HepG2 (cell line): ENCODE measurements around the gene GSTA5. TPM values are rescaled to one million over a fixed set of nuclear protein-coding genes. Genes with fewer than 3 reads are reported as not detected.

Source experiments
- ATAC-seq: fragments of 200-7000 bp; cut with Tn5 transposase; 3 replicates; pipeline ENCODE4 v1.9.1; 2020; ENCODE audit warnings: mild to moderate bottlenecking, moderate library complexity
- BruUV-seq: library from RNA; stranded (reverse); fragments of 400-500 nt; replicated peaks from 2 replicates; lab custom pipeline; 2021; lab: Mats Ljungman, UMichigan
- CTCF ChIA-PET: fragments of 300-600 bp; formaldehyde crosslinking; extraction: SDS; loops from one replicate; lab custom pipeline; 2021; ENCODE audit warnings: low total read pairs, inconsistent platforms, low intra/inter-chr PET ratio; lab: Yijun Ruan, JAX
- POLR2A ChIA-PET: fragments of 350-600 bp; sonication (Branson Sonifier 250); formaldehyde crosslinking; loops from one replicate; lab custom pipeline; 2020; ENCODE audit warnings: antibody characterized with exemption, inconsistent platforms; lab: Yijun Ruan, JAX
- DNase-seq: peaks from one replicate; pipeline ENCODE4 v3.0.0-alpha.2; 2015; ENCODE audit warnings: low spot score
- FAIRE-seq: peaks from 3 replicates; lab custom pipeline; 2011; peaks lifted over from hg19 to GRCh38; lab: Jason Lieb, UNC
- H2AFZ ChIP-seq: one replicate; pipeline ENCODE4 v1.6.1; 2011; ENCODE audit warnings: low read length, inconsistent platforms
- H3K27ac ChIP-seq: fragments of 300-600 bp; 3 replicates; pipeline ENCODE4 v1.8.0; 2011; ENCODE audit warnings: mixed run types, mild to moderate bottlenecking, mixed read lengths, low read length, inconsistent platforms; ENCODE audit not compliant: insufficient read depth; ENCODE audit errors: extremely low read length
- H3K27me3 ChIP-seq, 2 experiments: fragments of 200-600 bp in 1 of 2; 2 replicates in 1 of 2; 3 replicates in 1 of 2; pipeline versions ENCODE4 v1.6.0 to v1.8.0; 2011; ENCODE audit warnings: low read length in 2 of 2, mild to moderate bottlenecking in 2 of 2, moderate library complexity in 2 of 2, inconsistent platforms in 1 of 2; ENCODE audit not compliant: insufficient read depth in 2 of 2, control insufficient read depth in 1 of 2
- H3K36me3 ChIP-seq, 2 experiments: fragments of 200-600 bp in 1 of 2; replicated peaks in 1 of 2; 2 replicates in 1 of 2; 3 replicates in 1 of 2; pipeline versions ENCODE4 v1.5.1 to v1.8.0; 2011; ENCODE audit warnings: low read length in 2 of 2, inconsistent platforms in 1 of 2; ENCODE audit not compliant: insufficient read depth in 2 of 2, control insufficient read depth in 1 of 2
- H3K4me1 ChIP-seq: 2 replicates; pipeline ENCODE4 v1.5.1; 2012; ENCODE audit warnings: low read length, inconsistent platforms; ENCODE audit not compliant: insufficient read depth
- H3K4me2 ChIP-seq: 2 replicates; pipeline ENCODE4 v1.6.0; 2011; ENCODE audit warnings: low read depth, low read length, inconsistent platforms
- H3K4me3 ChIP-seq, 3 experiments: fragments of 200-600 bp in 1 of 3; sonication (generic), shearing (Covaris generic) in 1 of 3; replicated peaks in 1 of 3; 2 replicates each; pipeline ENCODE4 v1.5.1; 2011 to 2016; ENCODE audit warnings: low read length in 3 of 3, inconsistent platforms in 2 of 3, low read depth in 2 of 3, mild to moderate bottlenecking in 2 of 3, control low read depth in 1 of 3, mixed read lengths in 1 of 3; ENCODE audit not compliant: insufficient read depth in 1 of 3
- H3K79me2 ChIP-seq: one replicate; pipeline ENCODE4 v1.6.1; 2011; ENCODE audit warnings: low read length, inconsistent platforms; ENCODE audit not compliant: insufficient read depth
- H3K9ac ChIP-seq: 2 replicates; pipeline ENCODE4 v1.6.0; 2011; ENCODE audit warnings: mild to moderate bottlenecking, low read depth, low read length, inconsistent platforms; ENCODE audit not compliant: insufficient read depth
- H3K9me3 ChIP-seq: 2 replicates; pipeline ENCODE4 v1.5.1; 2012; ENCODE audit warnings: mild to moderate bottlenecking, low read length
- H4K20me1 ChIP-seq: 2 replicates; pipeline ENCODE4 v1.6.0; 2011; ENCODE audit warnings: inconsistent platforms, mild to moderate bottlenecking, low read length, moderate library complexity; ENCODE audit not compliant: insufficient read depth
- FOXP1 ChIP-seq, 2 experiments: fragments of 450-650 bp in 1 of 2; IDR thresholded peaks; 2 replicates each; pipeline ENCODE4 v1.6.1; 2017 to 2018; ENCODE audit warnings: antibody characterized with exemption in 1 of 2
- GATAD2A ChIP-seq: IDR thresholded peaks from 2 replicates; pipeline ENCODE4 v1.6.1; 2016
- HIVEP1 ChIP-seq: sonication (generic); formaldehyde crosslinking; IDR thresholded peaks from 2 replicates; pipeline ENCODE4 v1.4.0; 2020; ENCODE audit warnings: mild to moderate bottlenecking, missing genetic modification reagents
- MAFK ChIP-seq, 2 experiments: IDR thresholded peaks in 1 of 2; conservative IDR thresholded peaks in 1 of 2; 2 replicates each; pipeline ENCODE4 v1.6.1; 2011; ENCODE audit warnings: improper control_type of control experiment in 2 of 2, low read length in 2 of 2
- MLLT10 ChIP-seq: sonication (generic); formaldehyde crosslinking; IDR thresholded peaks from 2 replicates; pipeline ENCODE4 v1.4.0; 2020; ENCODE audit warnings: missing genetic modification reagents
- PHB2 ChIP-seq: fragments of 450-650 bp; IDR thresholded peaks from 2 replicates; pipeline ENCODE4 v1.6.1; 2018; ENCODE audit not compliant: partially characterized antibody
- SIX1 ChIP-seq: sonication (generic); formaldehyde crosslinking; IDR thresholded peaks from 2 replicates; pipeline ENCODE4 v1.4.0; 2020; ENCODE audit warnings: missing genetic modification reagents, borderline replicate concordance
- SIX4 ChIP-seq: sonication (generic); formaldehyde crosslinking; IDR thresholded peaks from 2 replicates; pipeline ENCODE4 v1.4.0; 2020; ENCODE audit warnings: missing genetic modification reagents
- SOX6 ChIP-seq, 2 experiments: fragments of 450-650 bp in 1 of 2; sonication (generic) in 1 of 2; formaldehyde crosslinking in 1 of 2; IDR thresholded peaks; 2 replicates each; pipeline versions ENCODE4 v1.4.0 to v1.6.1; 2017 to 2020; ENCODE audit warnings: antibody characterized with exemption in 1 of 2, mild to moderate bottlenecking in 1 of 2, missing genetic modification reagents in 1 of 2
- ZNF468 ChIP-seq: sonication (generic); formaldehyde crosslinking; IDR thresholded peaks from 2 replicates; pipeline ENCODE4 v1.8.0; 2022; ENCODE audit warnings: mild to moderate bottlenecking, moderate library complexity, missing genetic modification reagents
- ZNF792 ChIP-seq: IDR thresholded peaks from 2 replicates; pipeline ENCODE4 v1.6.1; 2016
- WGBS: methylation state at CpG from one replicate; pipeline ENCODE4 v1.1.6; 2017; ENCODE audit warnings: low lambda C conversion rate; 5-methylcytosine and 5-hydroxymethylcytosine counted together
- in situ Hi-C: cut with HindIII; loops from 2 replicates; pipeline ENCODE4 v1.10.0; 2017; ENCODE audit warnings: low pct_unique_long_range_greater_than_20kb; ENCODE audit not compliant: extremely low pct_ligation_motif_present
- intact Hi-C: fragments of 100-400 bp; cut with micrococcal nuclease; formaldehyde crosslinking; loops from one replicate; pipeline ENCODE4 v1.10.0; 2022; ENCODE audit not compliant: unreplicated experiment
- polyA plus RNA-seq, 8 experiments: library from polyadenylated mRNA; depleted of rRNA in 3 of 8; stranded (reverse) in 7 of 8; unstranded in 1 of 8; fragments of >200 nt; fragmentation: Illumina TruSeq in 4 of 8; extraction: Trizol in 4 of 8; gene quantifications; 2 replicates each; pipeline versions ENCODE4 v1.2.1 to v1.2.3, GENCODE V29; 2011 to 2016; ENCODE audit warnings: low read depth in 4 of 8, missing spikeins in 1 of 8, mixed read lengths in 1 of 8; ENCODE audit not compliant: insufficient read depth in 1 of 8
- total RNA-seq, 5 experiments: library from RNA; depleted of rRNA; stranded (reverse); fragments of >200 nt; fragmentation: Illumina TruSeq; extraction: Trizol; gene quantifications; 2 replicates each; pipeline ENCODE4 v1.2.3, GENCODE V29; 2016; ENCODE audit warnings: low read depth in 1 of 5
- TF ChIP-seq, protein P1 (sequence below): sonication (generic); formaldehyde crosslinking; IDR thresholded peaks from 2 replicates; pipeline ENCODE4 v1.5.1; 2020; ENCODE audit warnings: mild to moderate bottlenecking, missing genetic modification reagents, borderline replicate concordance
- TF ChIP-seq, protein P2 (sequence below): sonication (generic); formaldehyde crosslinking; IDR thresholded peaks from 2 replicates; pipeline ENCODE4 v1.4.0; 2020; ENCODE audit warnings: mild to moderate bottlenecking, missing genetic modification reagents, borderline replicate concordance
- TF ChIP-seq, protein P3 (sequence below): sonication (generic); formaldehyde crosslinking; IDR thresholded peaks from 2 replicates; pipeline ENCODE4 v1.5.1; 2020; ENCODE audit warnings: missing genetic modification reagents, mild to moderate bottlenecking, borderline replicate concordance

Gene GSTA5
- total and polyA plus RNA-seq, 2 of the 13 experiments (the other 11 are each of a cell fraction or from before 2014, with no cell fraction given) = not detected

DNA sequence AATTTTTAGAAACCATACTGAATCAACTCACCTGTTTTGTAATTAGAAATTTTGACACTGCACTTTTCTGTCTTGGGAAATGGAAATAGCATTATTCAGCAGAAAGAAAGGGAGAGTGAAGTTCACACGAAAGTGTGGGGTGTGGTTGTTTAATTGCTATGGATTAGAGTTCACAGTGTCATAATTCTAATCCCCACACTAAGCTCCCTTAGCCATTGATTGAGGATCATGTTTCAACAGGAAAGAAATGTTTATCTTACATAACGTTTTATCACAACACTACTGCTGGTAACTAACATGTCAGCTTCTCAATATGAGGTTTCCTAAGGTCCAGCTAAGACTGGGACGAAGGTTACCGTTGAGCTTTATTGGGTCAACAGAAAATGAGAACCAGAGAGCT lies 31.4 kb upstream of the GSTA5 start:
- Histone ChIP-seq H3K36me3 (no peaks in the 10 kb centered on the region), H3K27me3 (no peaks in the 10 kb centered on the region), H3K4me1 (peaks cover 16% of the 10 kb centered on the region), H2AFZ (no peak overlapping the region), H3K9me3 (no peaks in the 10 kb centered on the region), H4K20me1 (no peaks in the 10 kb centered on the region), H3K27ac (no peak overlapping the region), H3K4me3 (no peak overlapping the region), H3K9ac (no peak overlapping the region), H3K4me2 (no peak overlapping the region), H3K79me2 (no peaks in the 10 kb centered on the region)
- in situ Hi-C loops = no loop called here
- ChIA-PET POLR2A (no interaction called here), CTCF (no interaction called here)
- DNase-seq (no peak), FAIRE-seq (no peak), ATAC-seq (peak; percentile 29; the same call in 2 of the 3 replicates)
- 23% methylated on average over 4 of the region's 4 CpGs for WGBS
- BruUV-seq = no TSS peak
- intact Hi-C loops = no loop called here
- TF ChIP-seq HIVEP1 (CRISPR knock-in tag) (no peak), ZNF792 (CRISPR knock-in tag) (no peak), SIX4 (CRISPR knock-in tag) (peak; percentile 56; the same call in 1 of the 2 replicates), MAFK (conservative IDR thresholded peaks at IDR 0.05 in 1 of 2, IDR thresholded peaks at IDR 0.05 in 1 of 2; ENCODE audit: low read length in 2 of 2) (peak; percentile 21 to 28; a peak in 2 of 4 replicates), FOXP1 (IDR thresholded peaks at IDR 0.05) (no peak), FOXP1 (CRISPR knock-in tag; IDR thresholded peaks at IDR 0.05) (0 out of 2 replicates have a peak, but pooled peaks have one; percentile 16), SOX6 (IDR thresholded peaks at IDR 0.05) (no peak), SOX6 (CRISPR knock-in tag; IDR thresholded peaks at IDR 0.05) (no peak; the same call in 1 of the 2 replicates), SIX1 (peak; percentile 77; the same call in 1 of the 2 replicates), ZNF468 (CRISPR knock-in tag) (no peak), MLLT10 (CRISPR knock-in tag) (no peak), PHB2 (no peak), GATAD2A (CRISPR knock-in tag) (peak; percentile 8; the same call in 1 of the 2 replicates)
- TF ChIP-seq, protein P1, sequence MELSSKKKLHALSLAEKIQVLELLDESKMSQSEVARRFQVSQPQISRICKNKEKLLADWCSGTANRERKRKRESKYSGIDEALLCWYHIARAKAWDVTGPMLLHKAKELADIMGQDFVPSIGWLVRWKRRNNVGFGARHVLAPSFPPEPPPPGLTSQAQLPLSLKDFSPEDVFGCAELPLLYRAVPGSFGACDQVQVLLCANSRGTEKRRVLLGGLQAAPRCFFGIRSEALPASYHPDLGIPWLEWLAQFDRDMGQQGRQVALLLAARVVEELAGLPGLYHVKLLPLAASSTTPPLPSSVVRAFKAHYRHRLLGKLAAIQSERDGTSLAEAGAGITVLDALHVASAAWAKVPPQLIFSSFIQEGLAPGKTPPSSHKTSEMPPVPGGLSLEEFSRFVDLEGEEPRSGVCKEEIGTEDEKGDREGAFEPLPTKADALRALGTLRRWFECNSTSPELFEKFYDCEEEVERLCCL (CRISPR knock-in tag) = no peak
- TF ChIP-seq, protein P2, sequence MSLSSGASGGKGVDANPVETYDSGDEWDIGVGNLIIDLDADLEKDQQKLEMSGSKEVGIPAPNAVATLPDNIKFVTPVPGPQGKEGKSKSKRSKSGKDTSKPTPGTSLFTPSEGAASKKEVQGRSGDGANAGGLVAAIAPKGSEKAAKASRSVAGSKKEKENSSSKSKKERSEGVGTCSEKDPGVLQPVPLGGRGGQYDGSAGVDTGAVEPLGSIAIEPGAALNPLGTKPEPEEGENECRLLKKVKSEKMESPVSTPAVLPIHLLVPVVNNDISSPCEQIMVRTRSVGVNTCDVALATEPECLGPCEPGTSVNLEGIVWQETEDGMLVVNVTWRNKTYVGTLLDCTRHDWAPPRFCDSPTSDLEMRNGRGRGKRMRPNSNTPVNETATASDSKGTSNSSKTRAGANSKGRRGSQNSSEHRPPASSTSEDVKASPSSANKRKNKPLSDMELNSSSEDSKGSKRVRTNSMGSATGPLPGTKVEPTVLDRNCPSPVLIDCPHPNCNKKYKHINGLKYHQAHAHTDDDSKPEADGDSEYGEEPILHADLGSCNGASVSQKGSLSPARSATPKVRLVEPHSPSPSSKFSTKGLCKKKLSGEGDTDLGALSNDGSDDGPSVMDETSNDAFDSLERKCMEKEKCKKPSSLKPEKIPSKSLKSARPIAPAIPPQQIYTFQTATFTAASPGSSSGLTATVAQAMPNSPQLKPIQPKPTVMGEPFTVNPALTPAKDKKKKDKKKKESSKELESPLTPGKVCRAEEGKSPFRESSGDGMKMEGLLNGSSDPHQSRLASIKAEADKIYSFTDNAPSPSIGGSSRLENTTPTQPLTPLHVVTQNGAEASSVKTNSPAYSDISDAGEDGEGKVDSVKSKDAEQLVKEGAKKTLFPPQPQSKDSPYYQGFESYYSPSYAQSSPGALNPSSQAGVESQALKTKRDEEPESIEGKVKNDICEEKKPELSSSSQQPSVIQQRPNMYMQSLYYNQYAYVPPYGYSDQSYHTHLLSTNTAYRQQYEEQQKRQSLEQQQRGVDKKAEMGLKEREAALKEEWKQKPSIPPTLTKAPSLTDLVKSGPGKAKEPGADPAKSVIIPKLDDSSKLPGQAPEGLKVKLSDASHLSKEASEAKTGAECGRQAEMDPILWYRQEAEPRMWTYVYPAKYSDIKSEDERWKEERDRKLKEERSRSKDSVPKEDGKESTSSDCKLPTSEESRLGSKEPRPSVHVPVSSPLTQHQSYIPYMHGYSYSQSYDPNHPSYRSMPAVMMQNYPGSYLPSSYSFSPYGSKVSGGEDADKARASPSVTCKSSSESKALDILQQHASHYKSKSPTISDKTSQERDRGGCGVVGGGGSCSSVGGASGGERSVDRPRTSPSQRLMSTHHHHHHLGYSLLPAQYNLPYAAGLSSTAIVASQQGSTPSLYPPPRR (CRISPR knock-in tag) = no peak
- TF ChIP-seq, protein P3, sequence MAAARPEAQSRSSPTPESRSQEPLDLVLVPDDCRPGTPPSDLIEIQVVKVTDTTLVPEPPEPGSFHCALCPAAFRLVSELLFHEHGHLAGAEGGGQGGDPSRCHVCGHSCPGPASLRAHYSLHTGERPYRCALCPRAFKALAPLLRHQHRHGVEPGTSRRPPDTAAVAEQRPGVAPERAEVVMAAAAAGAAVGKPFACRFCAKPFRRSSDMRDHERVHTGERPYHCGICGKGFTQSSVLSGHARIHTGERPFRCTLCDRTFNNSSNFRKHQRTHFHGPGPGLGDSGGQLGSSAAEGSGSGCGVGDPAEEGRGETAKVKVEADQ = no peak
